GM04503 (cell line): ENCODE data around the gene ATP6V1G2.
A peak's percentile ranks its signal among the peaks of the same experiment; 100 is the strongest.
"Not testable (repeated sequence)": the region's sequence is repeated elsewhere in the genome, so short reads cannot be mapped to it uniquely, and the experiment has no call there.

ENCODE experiments used
- DNase-seq: peaks from one replicate; pipeline ENCODE4 v3.0.0-alpha.2; 2012; ENCODE audit warnings: low read depth

ATP6V1G2 gene

GRCh38 chr6:31546339-31546957, at the start of gene ATP6V1G2:
ATP6V1G2 (minus strand) TSS chr6:31546608; CDS start chr6:31546559, 49 bp downstream.
- peak; percentile 56 for DNase-seq

DNA sequence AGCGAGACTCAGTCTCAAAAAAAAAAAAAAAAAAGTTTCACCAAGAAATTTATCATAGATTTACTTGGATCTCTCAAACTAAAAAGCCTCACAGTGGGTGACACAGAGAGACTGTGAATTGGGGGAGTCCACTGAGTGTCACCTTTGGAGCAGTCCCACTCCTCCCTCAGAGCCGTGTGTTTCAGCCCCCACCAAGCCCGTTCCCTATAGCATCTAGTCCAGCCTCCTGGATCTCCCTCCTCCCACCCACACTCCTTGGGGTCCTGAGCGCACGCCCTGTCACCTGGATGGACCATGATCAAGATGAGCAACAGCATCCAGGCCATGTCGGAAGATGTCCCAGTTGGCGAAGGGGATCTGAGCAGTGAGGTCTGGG, 46.0 kb upstream of the ATP6V1G2 start:
- no peak for DNase-seq

- DNase-seq = not testable (repeated sequence)
These were observed 44.3 kb upstream of the ATP6V1G2 start for GRCh38 chr6:31590691-31591090.

GRCh38 chr6:31588871-31589650, 42.7 kb upstream of the ATP6V1G2 start:
- no peak for DNase-seq

DNA sequence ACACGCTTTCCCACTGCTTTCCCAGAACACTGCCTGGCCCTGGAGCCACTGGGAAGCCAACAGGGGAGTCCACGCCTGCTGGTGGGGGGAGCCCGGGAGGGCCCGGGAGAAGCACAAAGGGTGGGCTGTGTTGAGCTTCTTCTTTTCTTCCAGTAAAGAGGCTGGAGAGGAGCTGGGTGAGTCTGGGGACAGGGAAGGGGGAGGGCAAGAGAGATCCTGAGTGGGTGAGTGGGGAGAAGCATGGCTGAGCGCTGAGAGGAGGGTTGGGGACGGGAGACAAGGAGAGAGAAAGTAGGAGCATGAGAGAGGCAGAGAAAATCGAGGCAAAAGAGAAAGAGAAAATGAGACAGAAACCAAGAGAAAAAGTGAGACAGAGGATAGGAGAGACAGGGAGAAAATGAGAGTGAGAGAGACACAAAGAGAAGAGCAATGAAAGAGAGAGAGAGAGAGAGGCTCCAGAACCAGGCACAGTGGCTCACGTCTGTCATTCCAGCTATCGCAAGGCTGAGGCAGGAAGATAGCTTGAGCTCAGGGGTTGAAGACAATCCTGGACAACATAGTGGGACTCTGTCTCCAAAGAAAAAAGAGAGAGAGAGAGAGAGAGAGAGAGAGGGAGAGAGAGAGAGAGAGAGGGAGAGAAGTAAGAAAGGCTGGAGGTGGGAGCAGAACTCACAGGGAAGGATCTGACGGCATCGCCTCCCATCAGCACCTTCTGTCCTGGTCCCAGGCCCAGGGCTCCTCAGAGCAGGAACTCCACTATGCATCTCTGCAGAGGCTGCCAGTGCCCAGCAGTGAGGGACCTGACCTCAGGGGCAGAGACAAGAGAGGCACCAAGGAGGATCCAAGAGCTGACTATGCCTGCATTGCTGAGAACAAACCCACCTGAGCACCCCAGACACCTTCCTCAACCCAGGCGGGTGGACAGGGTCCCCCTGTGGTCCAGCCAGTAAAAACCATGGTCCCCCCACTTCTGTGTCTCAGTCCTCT, 41.7 kb upstream of the ATP6V1G2 start:
- DNase-seq = no peak

GRCh38 chr6:31586599-31587281, 40.3 kb upstream of the ATP6V1G2 start:
- no peak for DNase-seq

DNA sequence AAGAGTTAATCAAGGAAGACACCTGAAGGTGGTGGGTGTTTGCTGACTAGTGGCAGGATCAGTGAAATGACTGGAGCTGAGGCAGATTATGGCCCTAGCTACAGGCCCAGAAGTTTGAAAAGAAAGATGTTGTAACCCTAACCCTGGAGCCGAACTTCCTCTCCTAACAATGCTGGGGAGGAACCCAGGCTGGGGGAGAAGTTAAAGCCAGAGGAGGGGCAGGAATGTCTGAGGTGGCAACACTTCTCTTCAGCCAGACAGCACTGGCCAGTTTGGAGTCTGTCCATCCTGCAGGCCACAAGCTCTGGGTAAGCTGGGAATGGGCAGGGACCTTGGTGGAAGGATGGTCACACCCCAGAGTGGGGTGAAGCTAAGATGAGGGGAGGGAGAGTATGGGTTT, 39.6 kb upstream of the ATP6V1G2 start, which contains the start of gene LST1:
Gene LST1, plus strand, starts transcription at position 270 of the 400 bp plus-strand sequence. CDS start 1,023 bp downstream, outside the sequence.
- DNase-seq = no peak

DNA sequence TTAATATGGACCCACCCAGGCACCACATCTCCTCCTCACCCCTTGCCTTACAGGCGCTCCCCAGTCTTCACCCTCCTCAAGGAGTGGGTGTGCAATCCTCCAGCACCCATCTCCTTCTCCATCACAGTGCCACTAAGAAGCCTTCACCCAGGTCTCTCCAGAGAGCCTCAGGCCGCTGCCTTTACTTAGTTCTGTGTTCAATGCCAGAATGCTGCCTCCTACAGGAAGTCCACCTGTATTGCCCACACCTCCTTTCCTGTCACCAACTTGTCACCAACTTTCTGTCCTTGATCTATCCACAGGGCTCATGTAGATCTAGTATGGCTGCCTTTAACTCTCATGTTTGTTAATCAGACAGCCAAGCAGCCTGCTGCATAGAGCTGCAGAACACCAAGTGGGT, 39.1 kb upstream of the ATP6V1G2 start:
- no peak for DNase-seq

- no peak for DNase-seq
These were observed 35.8 kb upstream of the ATP6V1G2 start, which contains the start of gene LTB for GRCh38 chr6:31582230-31582643. LTB (minus strand) TSS chr6:31582424; CDS start chr6:31582417, 7 bp downstream.

- no peak for DNase-seq
These were observed 35.2 kb upstream of the ATP6V1G2 start for GRCh38 chr6:31581434-31582229.

DNA sequence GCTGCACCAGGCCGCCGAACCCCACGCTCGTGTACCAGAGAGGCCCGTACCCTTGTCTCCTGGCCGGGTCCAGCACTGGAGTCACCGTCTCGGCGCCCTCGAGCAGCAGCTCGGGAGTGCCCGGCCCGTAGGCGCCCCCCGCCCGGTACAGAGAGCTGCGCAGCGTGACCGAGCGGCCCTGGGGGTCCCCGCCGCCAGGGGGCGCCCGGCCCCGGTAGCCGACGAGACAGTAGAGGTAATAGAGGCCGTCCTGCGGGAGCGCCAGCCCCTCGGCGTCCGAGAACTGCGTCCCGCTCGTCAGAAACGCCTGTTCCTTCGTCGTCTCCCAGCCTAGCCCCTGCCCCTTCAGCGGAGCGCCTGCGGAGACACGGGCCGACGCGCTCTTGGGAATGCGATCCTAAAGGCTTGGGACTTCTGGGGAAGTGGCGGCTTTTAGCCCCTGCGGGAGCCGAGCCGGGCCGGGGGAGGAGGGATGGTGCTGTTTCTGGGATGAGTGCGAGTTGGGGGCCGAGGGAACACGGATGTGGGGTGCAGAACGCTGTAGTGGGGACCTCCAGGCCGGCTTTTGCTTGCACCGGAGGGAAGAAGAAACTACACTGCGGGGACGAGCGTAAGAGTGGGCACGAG, 34.5 kb upstream of the ATP6V1G2 start:
- DNase-seq = no peak

DNA sequence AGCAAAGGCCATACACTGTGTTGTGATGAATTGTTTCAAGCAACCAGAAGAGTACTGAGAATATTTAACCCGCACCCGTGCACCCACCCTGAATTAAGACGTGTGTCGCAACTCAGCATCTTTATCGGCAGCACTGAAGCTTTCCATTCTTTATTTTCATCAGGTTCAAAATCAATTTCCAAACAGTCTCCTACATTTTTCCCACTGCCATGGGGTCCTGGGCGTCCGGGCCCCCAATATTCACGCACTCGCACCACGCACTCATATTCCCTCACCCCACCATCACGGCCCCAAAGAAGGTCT, 34.0 kb upstream of the ATP6V1G2 start:
- DNase-seq = no peak

DNA sequence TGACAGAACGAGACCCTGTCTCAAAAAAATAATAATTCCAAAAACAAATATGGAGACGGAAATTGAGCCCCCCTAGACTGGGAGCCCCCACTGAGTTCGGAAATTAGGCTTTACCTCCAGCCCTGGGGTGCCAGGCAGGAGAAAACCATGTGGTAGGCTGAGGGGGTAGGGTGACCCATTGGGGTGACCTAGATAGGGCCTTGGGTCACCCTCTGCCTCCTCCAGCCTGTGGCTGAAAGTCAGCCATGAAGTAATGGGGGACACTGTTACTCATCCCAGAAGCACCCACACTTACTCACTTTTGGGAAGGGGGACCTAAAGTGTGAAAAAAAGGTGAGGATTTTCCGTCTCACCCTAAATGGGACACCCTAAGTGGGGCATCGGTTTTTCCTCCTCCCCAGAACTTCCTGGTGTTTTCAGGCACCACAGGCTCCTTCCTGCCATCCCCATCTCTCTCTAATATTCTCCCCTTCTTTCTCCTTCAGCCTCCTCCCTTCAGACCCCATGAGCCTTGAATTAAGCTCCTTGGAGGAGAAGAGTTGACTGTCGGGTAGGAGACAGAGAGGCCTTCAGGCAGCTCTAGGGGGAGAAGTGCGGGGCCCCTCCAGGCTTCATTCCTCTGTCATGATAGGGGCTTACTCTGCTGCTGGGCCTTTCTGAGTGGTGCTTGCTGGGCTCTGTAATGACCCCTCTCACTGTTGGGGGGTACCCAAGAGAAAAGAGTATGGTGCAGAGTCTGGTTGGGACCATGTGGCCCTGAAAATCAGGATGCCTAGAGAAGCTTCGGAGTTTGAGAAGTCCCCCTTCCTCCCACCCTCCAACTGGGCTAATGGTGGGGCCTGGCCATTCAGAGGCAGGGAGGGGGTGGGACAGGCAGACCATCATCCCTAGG, 33.4 kb upstream of the ATP6V1G2 start:
- DNase-seq = no peak

- no peak for DNase-seq
These were observed 32.7 kb upstream of the ATP6V1G2 start for GRCh38 chr6:31579119-31579505.

GRCh38 chr6:31578184-31579118, 32.0 kb upstream of the ATP6V1G2 start:
- no peak for DNase-seq

- no peak for DNase-seq
These were observed 31.2 kb upstream of the ATP6V1G2 start for GRCh38 chr6:31577579-31577966.

DNA sequence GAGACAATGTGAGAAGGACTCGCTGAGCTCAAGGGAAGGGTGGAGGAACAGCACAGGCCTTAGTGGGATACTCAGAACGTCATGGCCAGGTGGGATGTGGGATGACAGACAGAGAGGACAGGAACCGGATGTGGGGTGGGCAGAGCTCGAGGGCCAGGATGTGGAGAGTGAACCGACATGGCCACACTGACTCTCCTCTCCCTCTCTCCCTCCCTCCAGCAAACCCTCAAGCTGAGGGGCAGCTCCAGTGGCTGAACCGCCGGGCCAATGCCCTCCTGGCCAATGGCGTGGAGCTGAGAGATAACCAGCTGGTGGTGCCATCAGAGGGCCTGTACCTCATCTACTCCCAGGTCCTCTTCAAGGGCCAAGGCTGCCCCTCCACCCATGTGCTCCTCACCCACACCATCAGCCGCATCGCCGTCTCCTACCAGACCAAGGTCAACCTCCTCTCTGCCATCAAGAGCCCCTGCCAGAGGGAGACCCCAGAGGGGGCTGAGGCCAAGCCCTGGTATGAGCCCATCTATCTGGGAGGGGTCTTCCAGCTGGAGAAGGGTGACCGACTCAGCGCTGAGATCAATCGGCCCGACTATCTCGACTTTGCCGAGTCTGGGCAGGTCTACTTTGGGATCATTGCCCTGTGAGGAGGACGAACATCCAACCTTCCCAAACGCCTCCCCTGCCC, 30.6 kb upstream of the ATP6V1G2 start:
- no peak for DNase-seq
